NCI-H748 (cell line): ENCODE measurements around the gene PYGM.

Source experiments
- DNase-seq: peaks from one replicate; lab custom pipeline; 2025; ENCODE audit not compliant: unreplicated experiment; lab: John Stamatoyannopoulos, UW

The PYGM gene

DNA sequence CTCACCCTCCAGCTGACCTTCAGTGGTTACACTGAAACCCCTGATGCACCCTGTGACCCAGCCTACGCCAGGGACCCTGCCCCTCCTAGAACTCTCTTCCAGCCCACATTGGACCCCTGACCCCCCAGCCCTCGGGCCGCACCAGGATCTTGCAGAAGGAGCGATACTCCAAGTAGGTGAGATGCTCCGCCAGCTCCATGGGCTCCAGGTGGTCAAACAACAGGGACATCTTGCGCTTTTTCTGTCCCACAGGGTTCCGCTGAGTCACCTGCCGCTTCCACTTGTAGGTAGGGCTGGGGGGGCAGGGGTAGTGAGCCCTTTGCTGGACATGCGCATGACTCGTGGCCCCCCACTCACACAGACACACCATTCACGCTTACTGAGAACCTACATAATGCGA lies 19.9 kb downstream of the PYGM start:
- DNase-seq, result no peak

DNA sequence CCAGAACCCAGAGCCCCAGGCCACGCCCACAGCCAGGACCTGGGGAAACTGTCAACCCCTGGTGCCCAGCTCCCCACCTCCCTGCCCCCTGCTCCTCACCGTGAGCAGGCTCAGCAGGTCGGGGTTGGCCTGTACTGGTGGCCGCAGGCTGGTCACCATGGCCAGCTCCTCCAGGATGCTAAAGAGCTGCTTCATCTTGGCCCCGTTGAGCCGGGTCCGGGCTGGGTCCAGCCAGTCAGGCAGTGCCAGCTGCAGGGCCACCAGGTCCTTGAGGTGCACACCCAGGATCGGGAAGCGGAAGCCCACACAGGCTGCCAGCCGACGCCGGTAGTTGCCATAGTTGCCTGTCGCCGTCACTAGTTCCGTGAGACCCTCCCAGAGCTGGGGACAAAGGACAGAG lies 23.1 kb downstream of the PYGM start:
- DNase-seq, result no peak

DNA sequence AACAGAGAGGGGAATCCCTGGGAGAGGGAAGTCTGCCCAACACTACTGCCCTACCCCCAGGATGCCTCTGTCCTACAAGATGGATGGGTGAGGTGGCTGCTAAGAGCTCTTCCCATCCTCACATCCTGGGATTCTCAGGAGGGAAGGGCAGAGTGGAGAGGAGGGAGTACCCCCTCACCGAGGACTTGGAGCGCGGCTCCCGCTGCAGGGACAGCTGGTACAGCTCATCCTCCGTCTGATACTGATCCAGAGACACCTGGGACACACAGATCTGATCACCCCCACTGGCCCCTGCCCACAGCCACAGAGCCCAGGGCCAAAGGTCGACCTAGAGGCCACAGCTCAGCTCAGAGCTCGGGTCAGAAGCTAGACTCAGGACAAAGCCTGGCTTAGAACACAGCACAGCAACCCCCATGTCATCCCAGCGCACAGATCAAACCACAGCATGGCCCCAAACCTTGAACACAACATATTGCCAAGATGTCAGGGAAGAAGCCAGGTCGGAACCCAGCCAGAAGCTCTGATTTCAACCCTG lies 24.0 kb downstream of the PYGM start:
- no peak for DNase-seq

DNA sequence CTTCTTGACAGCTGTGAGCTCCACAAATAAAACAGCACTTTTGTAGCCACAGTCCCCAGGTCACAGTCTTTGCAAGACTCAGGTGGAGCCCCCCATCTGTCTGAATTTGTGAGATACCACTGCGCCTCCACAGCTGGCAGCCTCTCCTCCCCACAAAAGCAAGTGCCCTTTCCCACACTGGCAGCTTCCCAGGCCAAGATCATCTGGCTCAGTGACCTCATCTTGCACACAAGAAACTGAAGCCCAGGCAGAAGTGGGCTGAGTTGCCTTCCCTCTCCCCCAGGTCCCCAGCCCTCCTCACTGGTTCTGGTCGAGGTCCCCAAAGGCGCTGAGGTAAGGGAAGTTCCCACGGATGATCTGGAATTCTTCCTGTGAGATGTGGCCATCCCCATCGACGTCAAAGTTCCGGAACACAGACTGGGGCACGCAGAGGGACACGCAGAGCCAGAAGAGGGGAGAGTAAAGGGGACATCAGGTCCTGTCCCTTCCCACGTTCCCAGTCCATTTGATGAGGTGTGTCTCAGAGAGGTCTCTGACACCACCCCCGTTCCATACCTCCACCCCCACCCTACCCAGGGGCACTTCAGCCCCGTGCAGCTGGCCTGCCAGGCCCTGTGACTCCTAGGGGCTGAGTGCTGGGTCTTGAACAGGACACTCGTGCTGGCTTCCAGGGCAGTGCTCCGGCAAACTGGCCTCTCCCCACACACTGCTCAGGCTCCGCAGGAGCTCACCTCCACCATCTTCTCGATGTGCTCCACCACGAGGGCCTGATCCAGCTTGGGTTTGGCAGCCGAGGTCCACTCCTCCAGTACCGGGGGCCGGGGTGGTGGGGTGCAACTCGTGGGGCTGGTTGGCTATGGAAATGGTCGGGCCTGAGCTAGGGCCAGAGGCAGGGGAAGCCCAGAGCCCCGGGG lies 24.7 kb downstream of the PYGM start:
- DNase-seq, result no peak

DNA sequence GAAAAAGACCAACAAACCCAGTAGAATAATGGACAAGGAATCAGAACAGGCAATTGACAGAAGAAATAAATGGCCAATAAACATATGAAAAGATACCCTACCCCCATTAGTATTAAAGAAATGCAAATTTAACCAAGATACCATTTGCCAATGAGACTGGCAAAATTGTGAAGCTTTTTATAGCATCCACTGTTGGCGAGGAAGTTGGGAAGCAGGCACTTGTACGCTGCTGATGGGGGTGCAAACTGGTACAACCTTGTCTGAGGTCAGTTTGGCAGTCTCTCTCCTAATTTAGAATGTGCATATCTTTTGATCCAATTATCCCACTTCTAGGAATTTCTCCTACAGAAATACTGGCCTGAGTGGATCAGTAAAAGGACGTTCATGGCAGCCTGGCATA lies 28.2 kb downstream of the PYGM start:
- no peak for DNase-seq

DNA sequence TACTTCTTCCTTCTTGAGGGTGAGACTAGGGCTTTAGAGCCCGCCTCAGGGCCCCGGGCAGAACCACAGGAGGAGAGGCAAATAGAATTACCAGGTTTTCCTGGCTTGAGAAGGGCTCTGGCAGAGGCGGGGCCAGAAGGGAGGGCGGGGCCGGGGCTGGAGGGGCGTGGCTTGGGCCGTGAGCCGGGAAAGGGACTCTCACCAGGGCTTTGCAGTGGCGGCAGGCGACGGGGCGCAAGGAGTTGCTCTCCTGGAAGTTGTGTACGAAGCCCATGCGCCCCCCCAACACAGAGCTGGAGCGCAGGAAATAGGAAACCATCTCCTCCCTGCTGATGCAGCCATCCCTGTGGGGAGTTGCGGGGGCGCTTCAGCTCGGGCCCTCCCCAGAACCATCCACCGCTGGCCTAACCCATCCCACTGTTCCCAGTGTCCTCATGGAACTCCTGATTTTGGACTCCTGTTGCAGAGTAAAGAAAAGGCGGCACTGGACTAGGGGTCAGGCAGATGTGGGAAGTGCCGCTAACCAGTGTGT lies 29.9 kb downstream of the PYGM start:
- DNase-seq, result peak; percentile 32

DNA sequence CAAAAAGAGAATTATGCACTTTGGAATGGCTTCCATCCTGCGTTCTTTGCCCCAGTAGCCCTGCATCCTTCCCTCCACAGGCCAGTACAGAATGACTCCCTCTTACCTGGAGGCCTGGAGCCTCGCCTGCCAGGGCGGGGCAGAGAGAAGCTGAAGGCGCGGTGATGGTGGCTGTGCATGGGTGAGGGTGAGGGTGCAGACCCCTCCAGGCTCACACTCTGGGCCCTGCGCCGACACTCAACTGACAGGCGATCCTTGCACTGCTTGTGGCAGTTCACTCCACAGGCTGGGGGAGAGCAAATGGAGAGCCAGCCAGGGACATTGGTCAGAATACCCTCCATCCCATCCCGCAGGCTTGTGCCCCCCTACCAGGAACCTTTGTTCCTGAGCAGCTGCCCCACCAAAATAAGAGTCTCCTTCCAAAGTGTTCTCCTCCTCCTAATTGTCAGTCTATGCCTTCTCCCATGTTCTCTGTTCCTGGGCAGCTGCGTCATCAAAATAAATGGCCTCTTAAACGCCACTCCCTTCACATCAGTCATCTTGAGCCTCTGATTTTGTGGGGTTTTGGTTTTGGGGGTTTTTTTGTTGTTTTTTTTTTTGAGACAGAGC lies 30.9 kb downstream of the PYGM start:
- no peak for DNase-seq

DNA sequence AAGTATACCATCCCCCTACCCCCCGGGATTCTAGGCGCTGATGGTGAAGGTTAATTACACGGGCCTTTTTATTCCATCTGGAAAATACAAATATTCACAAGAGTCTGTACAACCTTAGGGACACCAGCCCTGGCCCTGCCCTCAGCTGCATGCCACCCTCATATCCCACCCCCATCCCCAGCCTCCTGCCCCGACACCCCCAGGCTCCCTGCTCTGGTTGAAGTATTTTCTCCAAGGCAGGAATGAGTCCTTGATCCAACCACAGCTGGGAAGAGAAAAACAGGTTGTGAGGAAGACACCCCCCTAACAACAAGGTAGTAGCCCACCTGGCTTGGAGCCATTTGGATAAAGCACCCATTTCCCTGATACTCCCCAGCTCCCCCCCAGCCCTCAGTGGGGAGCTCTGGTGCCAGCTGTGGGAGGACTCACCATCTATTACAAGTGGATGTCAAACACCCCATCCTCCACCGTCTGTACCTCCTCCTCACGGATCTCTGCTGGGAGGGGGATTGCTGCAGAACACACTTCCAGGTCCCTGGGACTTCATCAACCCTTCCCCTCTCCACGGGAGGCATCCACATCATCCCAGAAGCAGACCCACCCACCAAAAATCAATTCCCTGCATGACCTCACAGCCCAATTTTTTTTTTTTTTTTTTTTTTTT lies 32.8 kb downstream of the PYGM start:
- no peak for DNase-seq

DNA sequence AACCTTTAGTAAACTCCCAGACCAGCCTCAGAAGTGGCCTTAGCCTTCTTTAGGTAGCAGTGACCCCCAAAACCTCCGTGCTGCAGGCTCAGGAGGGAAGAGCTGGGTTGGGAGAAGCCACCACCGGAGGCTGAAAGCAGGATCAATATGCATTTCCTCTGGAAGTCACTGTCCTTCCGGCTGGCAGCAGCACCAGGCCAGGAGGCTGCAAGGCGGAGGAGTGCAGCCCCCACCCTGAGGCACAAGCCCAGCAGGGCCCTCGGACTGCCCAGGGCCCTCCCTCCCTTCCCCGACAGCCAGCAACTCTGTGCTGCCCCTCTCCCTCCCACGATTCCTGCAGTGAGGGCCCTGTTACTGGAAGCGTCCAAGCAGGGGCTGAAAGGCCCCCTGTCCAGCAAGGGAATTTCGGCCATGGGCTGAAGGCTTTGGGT lies 33.5 kb downstream of the PYGM start:
- DNase-seq, result no peak

DNA sequence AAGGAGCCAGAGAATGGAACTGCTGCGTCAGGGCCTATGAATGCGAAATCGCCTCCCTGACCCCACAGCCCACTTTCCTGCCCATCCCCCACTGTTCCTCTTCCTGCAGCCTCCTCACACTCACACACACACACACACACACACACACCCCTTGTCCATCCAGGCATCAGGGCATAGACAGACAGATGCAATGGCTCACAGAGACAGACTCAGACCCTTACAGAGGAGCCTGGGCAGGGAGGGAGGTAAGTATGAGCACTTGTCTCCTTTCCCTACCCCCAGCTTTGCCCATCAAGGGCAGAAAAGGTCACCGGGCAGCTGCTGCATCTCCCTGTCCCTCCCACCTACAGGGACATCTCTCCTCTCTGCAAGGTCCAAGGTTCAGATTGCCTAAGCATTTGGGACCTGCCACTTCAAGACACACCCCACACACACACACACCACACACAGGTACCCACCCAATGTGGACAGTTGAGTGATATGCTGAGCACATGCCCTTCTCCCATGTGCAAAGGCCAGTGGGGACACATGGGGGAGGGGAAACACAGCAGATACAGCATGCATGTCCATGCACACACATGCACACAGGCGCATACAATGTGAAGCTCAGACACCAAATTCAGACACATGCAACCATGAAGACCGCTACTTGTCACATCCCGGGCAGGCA lies 34.8 kb downstream of the PYGM start:
- no peak for DNase-seq

DNA sequence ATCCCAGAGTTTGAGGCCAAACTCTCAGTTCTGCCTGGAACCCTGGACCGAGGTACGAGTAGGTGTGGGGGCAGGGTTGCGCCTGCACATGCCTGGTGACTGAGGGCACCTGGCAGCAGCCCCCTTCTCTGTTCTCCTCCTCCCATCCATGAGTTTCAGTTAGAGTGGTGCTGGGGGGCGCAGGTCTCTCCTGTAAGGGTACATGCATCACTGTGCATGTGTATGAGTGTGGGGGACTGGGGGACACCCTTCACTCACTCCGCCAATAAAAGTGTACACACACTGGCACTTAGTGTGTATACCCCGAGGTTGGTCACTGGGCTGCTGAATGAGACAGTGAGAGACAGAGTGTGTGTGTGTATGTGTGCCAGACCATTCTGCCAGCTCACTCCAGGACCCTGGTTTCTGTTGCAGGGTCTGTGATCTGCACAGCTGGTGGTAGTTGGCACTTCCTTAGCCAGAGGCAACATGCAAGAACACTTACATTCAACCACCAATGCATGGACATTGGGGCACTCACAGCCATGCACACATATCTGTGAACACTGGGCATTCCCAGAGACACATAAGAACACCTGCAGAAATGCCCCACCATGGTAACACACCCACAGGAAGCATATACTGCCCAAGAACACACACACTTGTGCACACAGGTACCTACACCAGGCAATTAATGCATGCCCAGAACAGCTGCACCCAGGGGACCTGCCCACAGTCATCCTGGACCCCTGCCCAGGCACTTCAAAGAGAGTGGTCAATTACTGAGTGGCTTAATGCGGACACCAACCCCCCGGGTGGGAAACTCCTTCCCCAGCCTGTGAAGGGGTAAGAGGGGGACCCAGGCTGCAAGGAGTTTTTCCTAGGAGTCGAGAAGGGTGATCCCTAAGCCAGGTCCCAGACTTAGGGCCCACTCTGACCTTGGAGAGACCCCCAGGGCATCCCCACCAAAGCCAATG lies 35.6 kb downstream of the PYGM start:
- no peak for DNase-seq

DNA sequence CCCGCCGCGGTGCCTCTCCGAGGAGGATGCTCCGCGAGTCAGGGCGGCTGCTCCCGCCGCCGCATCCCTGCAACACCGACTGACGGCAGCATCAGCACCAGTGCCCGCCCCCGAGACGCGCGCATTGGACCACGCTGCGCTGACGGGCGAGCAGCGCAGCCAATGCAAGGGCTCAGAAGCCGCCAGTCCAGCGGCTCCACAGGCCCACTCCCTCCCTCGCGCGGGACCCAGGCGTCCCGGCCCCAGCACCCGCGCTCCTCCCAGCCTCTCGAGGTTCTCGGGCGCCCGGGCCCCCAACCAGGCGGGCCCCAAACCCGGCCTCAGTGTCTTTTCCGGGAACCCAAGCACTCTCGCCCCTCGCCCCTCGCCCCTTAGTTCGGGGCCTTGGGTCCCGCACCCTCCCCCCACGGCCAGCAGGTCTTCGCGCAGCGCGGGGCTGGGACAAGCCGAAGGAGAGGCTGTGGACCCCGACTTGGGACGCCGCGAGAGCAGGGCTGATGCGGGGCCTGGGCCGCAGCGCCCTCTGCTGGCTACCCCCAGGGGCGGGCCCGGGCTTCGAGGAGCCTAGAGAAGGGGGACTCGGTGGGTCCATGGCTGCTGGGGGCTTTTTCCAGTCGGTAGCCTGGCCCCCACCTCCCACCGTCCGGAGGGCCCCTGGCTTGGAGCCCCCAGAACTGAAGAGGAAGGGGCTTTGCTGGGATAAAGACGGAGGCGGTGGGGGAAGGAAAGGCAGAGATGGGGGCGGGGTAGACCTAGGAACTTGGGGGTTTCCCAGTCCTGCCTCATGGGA lies 36.5 kb downstream of the PYGM start, which contains the start of gene NRXN2:
TSS of gene NRXN2 (minus strand) at position 81 of the 790 bp plus-strand sequence. CDS start 9,498 bp downstream, outside the sequence.
- DNase-seq, result peak; percentile 94

DNA sequence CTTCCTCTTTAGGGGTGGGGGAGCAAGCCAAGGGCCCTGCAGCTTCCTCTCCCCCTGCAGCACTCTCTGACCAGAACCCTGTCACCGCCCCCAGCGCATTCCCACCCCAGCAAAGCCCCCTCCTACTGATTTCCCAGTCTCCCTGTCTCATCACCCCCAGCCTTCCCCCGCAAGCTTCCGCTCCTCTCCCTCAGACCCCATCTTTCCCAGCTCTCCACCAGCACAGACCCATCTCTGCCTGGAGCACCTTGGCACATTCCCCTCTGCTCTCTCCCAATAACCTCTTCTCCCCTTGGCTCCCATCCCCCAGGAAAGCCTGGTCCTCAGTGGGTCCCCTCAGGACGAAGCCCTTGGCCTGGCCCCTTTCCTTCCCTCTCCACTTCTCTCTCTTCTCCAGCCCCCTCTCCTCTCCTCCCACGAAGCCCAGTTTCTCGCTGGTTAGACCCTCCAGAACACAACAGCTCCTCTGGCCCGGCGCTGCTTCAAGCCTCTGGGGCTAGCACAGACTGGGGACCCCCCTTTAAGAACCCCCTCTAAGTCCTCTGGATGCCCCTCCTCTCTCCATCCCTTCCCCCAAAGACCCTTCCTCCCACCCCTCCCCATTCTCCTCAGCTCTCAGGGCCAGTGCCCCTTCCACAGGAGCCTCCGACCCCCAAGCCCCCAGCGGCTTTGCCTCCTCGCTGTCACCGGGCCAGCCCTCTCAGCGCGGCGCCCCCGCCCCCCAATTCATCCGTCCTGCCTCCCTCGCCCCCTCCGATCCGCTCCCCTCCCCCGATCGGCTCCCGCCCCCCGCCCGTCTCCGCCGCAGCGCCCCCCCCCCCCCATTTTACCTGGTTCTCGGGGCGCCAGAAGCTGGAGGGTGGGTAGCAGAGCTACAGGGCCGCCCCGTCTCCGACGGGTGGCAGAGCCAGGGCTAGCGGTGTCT lies 37.4 kb downstream of the PYGM start:
- no peak for DNase-seq

DNA sequence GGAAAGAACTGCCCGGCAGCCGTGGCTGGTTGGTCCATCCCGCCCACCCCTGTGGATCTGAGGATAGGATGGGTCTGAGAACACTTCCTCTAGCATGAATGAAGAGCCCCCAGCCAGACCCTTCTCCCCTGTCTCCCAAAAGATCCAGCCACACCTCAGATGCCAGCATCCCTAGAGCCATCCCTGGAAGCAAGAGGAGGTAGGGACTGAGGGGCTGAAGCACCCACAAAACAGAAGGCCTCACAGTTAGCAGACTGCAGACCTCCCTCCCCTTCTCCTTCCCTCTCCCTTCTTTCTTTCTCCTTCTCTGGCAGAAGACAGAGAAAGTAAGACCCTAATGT lies 38.4 kb downstream of the PYGM start:
- no peak for DNase-seq

DNA sequence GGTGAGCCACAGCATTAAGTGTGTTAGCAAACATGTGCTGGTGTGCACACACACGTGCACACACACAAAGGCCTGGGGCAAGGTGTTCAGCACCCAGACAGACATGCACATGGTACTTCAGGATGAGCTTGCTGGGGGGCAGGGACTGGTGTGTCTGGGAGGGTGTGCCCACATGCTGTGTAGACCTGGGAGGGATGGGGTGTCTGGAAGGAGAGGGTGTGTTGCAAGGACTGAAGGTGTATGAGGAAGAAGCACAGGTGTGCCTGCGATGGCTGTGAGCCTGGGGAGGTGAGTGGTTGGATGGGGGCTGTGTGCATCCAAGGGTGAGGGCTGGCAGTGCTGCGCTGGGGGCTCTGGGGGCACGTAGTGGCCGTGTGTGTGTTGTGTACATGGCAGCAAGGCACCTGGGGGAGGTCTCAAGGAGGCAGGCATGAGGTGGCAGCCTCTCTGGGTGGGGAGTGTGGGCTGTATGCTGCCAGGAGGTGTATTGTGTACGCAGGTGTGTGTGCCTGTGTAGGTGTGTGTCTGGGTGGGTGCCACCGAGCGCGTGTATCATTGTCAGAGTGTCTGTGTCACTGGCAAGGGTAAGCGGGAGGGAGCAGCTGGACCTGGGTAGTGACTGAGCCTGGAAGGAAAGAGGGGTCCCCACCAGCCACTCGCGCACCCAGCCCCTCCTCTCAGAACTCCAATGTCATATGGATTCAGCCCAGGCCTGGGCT lies 39.0 kb downstream of the PYGM start:
- DNase-seq, result no peak

DNA sequence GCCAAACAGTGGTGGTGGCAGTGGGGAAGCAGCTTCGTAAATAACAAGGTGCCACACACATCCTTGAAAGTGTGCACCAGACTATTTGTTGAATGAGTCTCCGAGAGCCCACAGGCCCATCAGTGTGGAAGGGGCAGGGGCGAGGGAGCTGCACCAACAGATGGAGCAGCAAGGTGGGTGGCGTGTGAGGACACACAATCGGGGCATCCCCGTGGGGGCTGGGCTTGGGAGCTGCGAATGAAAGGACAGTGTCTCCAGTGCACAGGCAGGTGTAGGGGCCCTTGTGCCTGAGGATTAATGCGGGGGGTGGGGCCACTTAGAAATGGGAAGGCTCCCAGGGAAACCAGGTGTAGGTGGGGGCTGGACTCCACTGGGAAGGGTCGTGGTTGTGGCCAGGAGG lies 39.6 kb downstream of the PYGM start:
- DNase-seq, result no peak

DNA sequence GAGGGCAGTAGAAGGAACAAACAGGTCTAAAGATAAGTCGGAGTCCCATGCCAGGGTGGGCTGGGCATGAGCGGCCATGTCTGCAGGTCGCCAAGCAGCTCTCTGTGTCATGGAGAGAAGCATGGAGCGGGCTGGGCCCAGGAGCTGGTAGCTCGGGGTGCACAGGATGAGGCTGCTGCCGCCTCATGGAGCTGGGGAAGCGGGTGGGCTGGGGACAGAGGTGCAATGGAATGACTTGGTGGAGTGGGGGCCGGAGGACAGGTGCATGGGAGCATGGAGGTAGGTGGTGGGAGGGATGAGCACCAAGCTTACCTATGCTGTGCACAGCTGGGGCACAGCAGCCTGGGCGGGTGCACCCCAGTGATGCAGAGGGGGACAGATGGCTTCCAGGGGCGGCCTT lies 40.4 kb downstream of the PYGM start:
- no peak for DNase-seq
